Measurements from ENCODE around the gene PLAGL2.
"Not testable (repeated sequence)": the region's sequence is repeated elsewhere in the genome, so short reads cannot be mapped to it uniquely, and the experiment has no call there.

- not testable (repeated sequence) for TF ChIP-seq CTCF (IDR thresholded peaks at IDR 0.05; ENCODE audit: low read depth, low read length, missing input control); RAD21 (IDR thresholded peaks at IDR 0.05); TAF1 (conservative IDR thresholded peaks at IDR 0.05); HNF4A (conservative IDR thresholded peaks at IDR 0.05); SP1 (IDR thresholded peaks at IDR 0.05); JUND (IDR thresholded peaks at IDR 0.05); REST (IDR thresholded peaks at IDR 0.05); EGR1 (IDR thresholded peaks at IDR 0.05; ENCODE audit: low read depth in 2 of 2)
Measured at GRCh38 chr20:32197136-32197535, 10.4 kb downstream of the PLAGL2 start.
